IPS-11a (cell line): ENCODE data around the gene RETREG3.
"Not testable (repeated sequence)": the region's sequence is repeated elsewhere in the genome, so short reads cannot be mapped to it uniquely, and the experiment has no call there.

ENCODE experiments used
- H3K4me3 ChIP-seq: one replicate; pipeline ENCODE4 v1.5.1; 2013; ENCODE audit warnings: low read depth, low read length, control low read depth

Gene RETREG3

GRCh38 chr17:42554250-42555121 lies 54.7 kb downstream of the RETREG3 start:
- peak overlapping the region; percentile 89 for H3K4me3 ChIP-seq

GRCh38 chr17:42553866-42554249 lies 55.3 kb downstream of the RETREG3 start:
- H3K4me3 ChIP-seq, result peak overlapping the region; percentile 89

- no peak overlapping the region for H3K4me3 ChIP-seq
Observed at GRCh38 chr17:42553161-42553818, 55.9 kb downstream of the RETREG3 start.

GRCh38 chr17:42552736-42553135 lies 56.4 kb downstream of the RETREG3 start, which contains the start of gene HSD17B1:
Gene HSD17B1 (plus strand): TSS chr17:42552923. CDS start chr17:42552934, 11 bp downstream.
- H3K4me3 ChIP-seq, result not testable (repeated sequence)

- H3K4me3 ChIP-seq, result peak overlapping the region; percentile 45
Observed at GRCh38 chr17:42548993-42549755, 60.0 kb downstream of the RETREG3 start.

- peak overlapping the region; percentile 45 for H3K4me3 ChIP-seq
Observed at GRCh38 chr17:42548070-42548837, 60.9 kb downstream of the RETREG3 start.

- H3K4me3 ChIP-seq, result peak overlapping the region; percentile 8
Observed at GRCh38 chr17:42547698-42548069, 61.5 kb downstream of the RETREG3 start.

GRCh38 chr17:42547001-42547461 lies 62.1 kb downstream of the RETREG3 start:
- no peak overlapping the region for H3K4me3 ChIP-seq

- H3K4me3 ChIP-seq, result not testable (repeated sequence)
Observed at GRCh38 chr17:42545755-42546505, 63.2 kb downstream of the RETREG3 start.

GRCh38 chr17:42544874-42545283 lies 64.3 kb downstream of the RETREG3 start:
- no peak overlapping the region for H3K4me3 ChIP-seq

- no peak overlapping the region for H3K4me3 ChIP-seq
Observed at GRCh38 chr17:42543190-42544079, 65.7 kb downstream of the RETREG3 start.

- no peak overlapping the region for H3K4me3 ChIP-seq
Observed at GRCh38 chr17:42541041-42541833, 67.9 kb downstream of the RETREG3 start.

GRCh38 chr17:42540558-42540957 lies 68.6 kb downstream of the RETREG3 start:
- not testable (repeated sequence) for H3K4me3 ChIP-seq

- no peak overlapping the region for H3K4me3 ChIP-seq
Observed at GRCh38 chr17:42538482-42538881, 70.7 kb downstream of the RETREG3 start.

- H3K4me3 ChIP-seq, result no peak overlapping the region
Observed at GRCh38 chr17:42537826-42538451, 71.2 kb downstream of the RETREG3 start.

- H3K4me3 ChIP-seq, result peak overlapping the region; percentile 52
Observed at GRCh38 chr17:42537156-42537805, 71.9 kb downstream of the RETREG3 start.
